Smooth muscle cell (in vitro differentiated cells): ENCODE measurements around the gene TULP3. TPM values are rescaled to one million over a fixed set of nuclear protein-coding genes. Genes with fewer than 3 reads are reported as not detected.

ENCODE experiments used
- DNase-seq: peaks from one replicate; lab custom pipeline; 2025; ENCODE audit not compliant: unreplicated experiment; lab: John Stamatoyannopoulos, UW
- H2AFZ ChIP-seq: fragments of 200-600 bp; sonication (generic); 2 replicates; pipeline ENCODE4 v1.6.0; 2016; ENCODE audit warnings: antibody characterized with exemption, low read depth, mild to moderate bottlenecking
- H3F3A ChIP-seq: fragments of 200-600 bp; sonication (generic); 2 replicates; pipeline ENCODE4 v1.6.0; 2017; ENCODE audit warnings: antibody characterized with exemption, low read depth
- H3K27ac ChIP-seq: fragments of 200-600 bp; sonication (generic); 2 replicates; pipeline ENCODE4 v1.5.1; 2016; ENCODE audit warnings: low read depth, mild to moderate bottlenecking
- H3K27me3 ChIP-seq: fragments of 200-600 bp; sonication (generic); 2 replicates; pipeline ENCODE4 v1.6.1; 2016; ENCODE audit warnings: low read depth, mild to moderate bottlenecking
- H3K36me3 ChIP-seq: fragments of 200-600 bp; sonication (generic); 2 replicates; pipeline ENCODE4 v1.5.1; 2016; ENCODE audit warnings: low read depth
- H3K4me1 ChIP-seq: fragments of 200-600 bp; sonication (generic); 2 replicates; pipeline ENCODE4 v1.5.1; 2016; ENCODE audit warnings: low read depth
- H3K4me2 ChIP-seq: fragments of 200-600 bp; sonication (generic); 2 replicates; pipeline ENCODE4 v1.6.0; 2016; ENCODE audit warnings: mild to moderate bottlenecking
- H3K4me3 ChIP-seq: fragments of 200-600 bp; sonication (generic); 2 replicates; pipeline ENCODE4 v1.5.1; 2016; ENCODE audit warnings: mild to moderate bottlenecking
- H3K79me2 ChIP-seq: fragments of 200-600 bp; sonication (generic); 2 replicates; pipeline ENCODE4 v1.6.0; 2016; ENCODE audit warnings: low read depth, mild to moderate bottlenecking
- H3K9ac ChIP-seq: fragments of 200-600 bp; sonication (generic); 2 replicates; pipeline ENCODE4 v1.6.0; 2016; ENCODE audit warnings: low read depth
- H3K9me3 ChIP-seq: fragments of 200-600 bp; sonication (generic); replicated peaks from 2 replicates; pipeline ENCODE4 v1.5.1; 2016; ENCODE audit warnings: low read depth
- H4K20me1 ChIP-seq: fragments of 200-600 bp; sonication (generic); 2 replicates; pipeline ENCODE4 v1.6.0; 2016; ENCODE audit warnings: low read depth
- WGBS: methylation state at CpG from one replicate; pipeline ENCODE4 v1.1.7; 2016; ENCODE audit warnings: low lambda C conversion rate; 5-methylcytosine and 5-hydroxymethylcytosine counted together
- polyA plus RNA-seq: library from polyadenylated mRNA; unstranded; fragments of >200 nt; fragmentation: Nextera tagmentation; extraction: Ambion mirVana; gene quantifications from 2 replicates; pipeline ENCODE4 v1.2.1, GENCODE V29; 2016
- total RNA-seq: library from RNA; depleted of rRNA; stranded (reverse); fragments of >200 nt; gene quantifications from 2 replicates; pipeline ENCODE4 v1.2.3, GENCODE V29; 2014
- TF ChIP-seq, protein P1 (sequence below): fragments of 200-600 bp; sonication (generic); IDR thresholded peaks from 2 replicates; pipeline ENCODE4 v1.5.1; 2017; ENCODE audit warnings: borderline replicate concordance, mild to moderate bottlenecking, antibody characterized with exemption; ENCODE audit not compliant: insufficient read depth, poor library complexity, severe bottlenecking

TULP3 gene
- total and polyA plus RNA-seq, 2 experiments from 2014 or later = 33.7 to 40.6 TPM

DNA sequence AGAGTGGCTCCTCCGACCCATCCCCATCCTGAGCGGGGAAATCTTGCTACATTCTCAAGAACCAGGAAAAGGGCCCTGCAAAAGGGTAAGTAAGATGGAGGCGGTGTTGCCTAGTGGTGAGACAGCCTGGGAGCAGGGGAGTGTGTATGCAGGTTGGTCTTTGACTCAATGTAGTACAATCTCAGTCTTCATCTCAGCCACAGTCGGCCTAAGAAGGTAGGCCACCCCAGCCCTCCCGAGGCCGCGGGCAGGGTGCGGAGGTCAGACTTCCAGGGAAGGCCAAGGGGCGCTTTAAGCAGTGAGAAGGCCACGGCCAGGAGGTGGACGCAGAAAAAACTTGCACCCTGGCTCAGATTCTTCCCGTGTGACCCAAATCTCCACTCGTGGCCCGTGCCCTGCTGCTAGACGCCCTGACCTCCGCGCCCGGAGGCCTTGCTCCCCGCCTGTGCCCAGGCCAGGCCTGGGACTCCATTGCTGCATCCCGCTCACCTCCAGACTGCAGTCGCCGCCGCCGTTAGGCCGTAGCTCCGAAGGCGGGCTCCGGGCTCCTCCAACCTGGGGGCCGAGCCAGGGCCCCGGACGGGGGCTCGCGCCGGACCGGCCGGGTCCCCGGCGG lies 14.2 kb upstream of the TULP3 start:
- WGBS = 5% methylated on average over 30 of the region's 38 CpGs
- Histone ChIP-seq H3K79me2 (peaks cover 43% of the 10 kb centered on the region), H3K9me3 (no peaks in the 10 kb centered on the region), H3K4me1 (peaks cover 8% of the 10 kb centered on the region), H3K4me2 (peak overlapping the region; percentile 98), H3F3A (peaks cover 2% of the 10 kb centered on the region), H3K9ac (peak overlapping the region; percentile 88), H4K20me1 (no peaks in the 10 kb centered on the region), H3K36me3 (no peaks in the 10 kb centered on the region), H2AFZ (peak overlapping the region; percentile 92), H3K27me3 (no peaks in the 10 kb centered on the region), H3K4me3 (peak overlapping the region; percentile 81), H3K27ac (peak overlapping the region; percentile 84)
- TF ChIP-seq, protein P1, sequence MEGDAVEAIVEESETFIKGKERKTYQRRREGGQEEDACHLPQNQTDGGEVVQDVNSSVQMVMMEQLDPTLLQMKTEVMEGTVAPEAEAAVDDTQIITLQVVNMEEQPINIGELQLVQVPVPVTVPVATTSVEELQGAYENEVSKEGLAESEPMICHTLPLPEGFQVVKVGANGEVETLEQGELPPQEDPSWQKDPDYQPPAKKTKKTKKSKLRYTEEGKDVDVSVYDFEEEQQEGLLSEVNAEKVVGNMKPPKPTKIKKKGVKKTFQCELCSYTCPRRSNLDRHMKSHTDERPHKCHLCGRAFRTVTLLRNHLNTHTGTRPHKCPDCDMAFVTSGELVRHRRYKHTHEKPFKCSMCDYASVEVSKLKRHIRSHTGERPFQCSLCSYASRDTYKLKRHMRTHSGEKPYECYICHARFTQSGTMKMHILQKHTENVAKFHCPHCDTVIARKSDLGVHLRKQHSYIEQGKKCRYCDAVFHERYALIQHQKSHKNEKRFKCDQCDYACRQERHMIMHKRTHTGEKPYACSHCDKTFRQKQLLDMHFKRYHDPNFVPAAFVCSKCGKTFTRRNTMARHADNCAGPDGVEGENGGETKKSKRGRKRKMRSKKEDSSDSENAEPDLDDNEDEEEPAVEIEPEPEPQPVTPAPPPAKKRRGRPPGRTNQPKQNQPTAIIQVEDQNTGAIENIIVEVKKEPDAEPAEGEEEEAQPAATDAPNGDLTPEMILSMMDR = no peak
- no peak for DNase-seq

DNA sequence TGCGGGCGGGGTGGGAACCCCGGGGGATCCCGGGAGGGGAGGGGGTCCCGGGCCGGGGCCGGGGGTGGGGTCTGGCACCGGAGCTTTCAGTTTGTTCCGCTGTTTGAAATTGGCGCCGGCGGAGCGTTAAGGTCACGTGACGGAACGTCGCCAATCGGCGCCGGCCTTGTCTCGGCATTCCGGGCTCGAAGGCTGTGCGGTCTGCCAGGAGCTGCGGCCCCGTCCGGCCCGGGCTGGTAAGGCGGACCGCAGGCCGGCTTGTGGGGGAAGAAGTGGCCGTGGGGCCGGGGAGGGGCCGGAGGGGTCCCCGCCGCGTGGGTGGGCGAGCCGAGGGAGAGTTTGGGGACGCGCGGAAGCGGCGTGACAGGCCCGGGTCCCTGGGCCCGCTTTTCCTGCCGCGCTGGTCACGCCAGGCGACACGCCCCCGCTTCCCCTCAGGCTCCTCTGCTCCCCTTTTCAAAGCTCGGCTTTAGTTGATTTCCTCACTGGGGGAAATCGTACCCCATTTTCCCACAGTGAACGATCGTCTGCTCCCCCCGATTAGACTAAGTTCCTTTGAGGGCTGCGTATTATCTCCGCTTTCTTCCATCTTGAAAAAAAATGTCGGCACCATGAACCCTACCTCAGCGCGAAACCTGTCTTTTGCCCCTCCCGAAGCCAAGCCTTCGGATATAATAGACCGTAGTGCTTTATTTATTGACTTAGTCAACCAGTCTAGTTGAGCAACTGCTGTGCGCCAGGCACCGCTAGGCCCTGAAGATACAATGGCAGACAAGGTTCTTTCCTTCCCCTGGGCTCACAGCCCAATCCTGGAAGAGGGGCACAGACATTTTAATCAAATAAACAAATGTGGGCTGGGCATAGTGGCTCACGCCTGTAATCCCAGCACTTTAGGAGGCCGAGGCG lies 13.4 kb upstream of the TULP3 start, which contains the start of the genes FOXM1 and RHNO1:
Gene FOXM1, minus strand, starts transcription at position 128 of the 906 bp plus-strand sequence. CDS start 2,696 bp downstream, outside the sequence.
Gene RHNO1, plus strand, starts transcription at position 177 of the 906 bp plus-strand sequence. CDS start 8,144 bp downstream, outside the sequence.
- WGBS = under 1% methylated on average over 39 of the region's 70 CpGs
- Histone ChIP-seq H3K36me3 (no peaks in the 10 kb centered on the region), H3K9me3 (no peaks in the 10 kb centered on the region), H3K4me2 (peak within 1 kb of the TSS; percentile 98), H3K9ac (peak within 1 kb of the TSS; percentile 88), H2AFZ (peak within 1 kb of the TSS; percentile 92), H3K27ac (peak within 1 kb of the TSS; percentile 84), H3K4me1 (peaks cover 8% of the 10 kb centered on the region), H4K20me1 (no peaks in the 10 kb centered on the region), H3F3A (peaks cover 2% of the 10 kb centered on the region), H3K4me3 (peak within 1 kb of the TSS; percentile 81), H3K79me2 (peaks cover 50% of the 10 kb centered on the region), H3K27me3 (no peaks in the 10 kb centered on the region)
- TF ChIP-seq, protein P1 = no peak
- peak; percentile 70 for DNase-seq

DNA sequence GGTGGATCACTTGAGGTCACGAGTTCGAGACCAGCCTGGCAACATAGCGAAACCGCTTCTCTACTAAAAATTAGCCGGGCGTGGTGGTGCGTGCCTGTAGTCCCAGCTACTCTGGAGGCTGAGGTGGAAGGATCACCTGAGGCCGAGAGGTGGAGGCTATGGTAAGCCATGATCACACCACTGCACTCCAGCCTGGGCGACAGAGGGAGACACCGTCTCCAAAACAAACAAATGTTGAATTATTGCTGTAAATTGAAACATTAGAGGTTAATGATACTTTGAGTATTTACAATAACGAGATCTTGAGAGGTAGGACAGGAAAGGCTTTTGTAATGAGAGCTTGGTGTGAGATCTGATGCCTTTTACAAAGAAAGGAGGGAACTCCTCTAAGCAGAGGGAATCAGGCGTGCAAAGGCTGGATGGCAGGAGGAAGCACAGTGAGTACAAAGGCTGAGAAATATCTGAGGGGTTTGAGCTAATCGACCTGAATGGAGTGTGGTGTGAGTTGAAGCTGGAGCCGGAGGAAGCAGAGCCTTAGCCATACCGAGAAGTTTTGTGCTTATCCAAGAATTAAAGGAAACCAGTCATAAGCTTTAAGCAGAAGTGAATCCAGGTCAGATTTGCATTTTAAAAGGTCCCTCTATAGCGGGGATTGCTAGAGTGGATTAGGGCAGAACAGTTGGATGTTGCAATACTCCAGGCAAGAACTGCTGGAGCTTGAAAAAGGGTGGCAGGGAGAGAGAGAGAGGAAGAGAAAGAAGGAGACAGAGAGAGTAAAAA lies 12.5 kb upstream of the TULP3 start:
- DNase-seq = no peak

More for the DNA sequence above, 12.5 kb upstream of the TULP3 start:
- TF ChIP-seq, protein P1 = no peak
- Histone ChIP-seq H3K4me2 (peak overlapping the region; percentile 98), H3K9ac (peak overlapping the region; percentile 88), H2AFZ (peak overlapping the region; percentile 92), H3K27ac (peak overlapping the region; percentile 84), H3F3A (peaks cover 2% of the 10 kb centered on the region), H3K4me3 (peak overlapping the region; percentile 81), H3K4me1 (peaks cover 8% of the 10 kb centered on the region), H4K20me1 (no peaks in the 10 kb centered on the region), H3K27me3 (no peaks in the 10 kb centered on the region), H3K36me3 (no peaks in the 10 kb centered on the region), H3K9me3 (no peaks in the 10 kb centered on the region), H3K79me2 (peaks cover 56% of the 10 kb centered on the region)
- 28% methylated on average over 16 of the region's 16 CpGs for WGBS
